AG09309 (cell line): Measurements from ENCODE around the gene MRLN.

ENCODE experiments used
- DNase-seq: peaks from one replicate; pipeline ENCODE4 v3.0.0-alpha.2; 2010; ENCODE audit warnings: low read depth
- H3K4me3 ChIP-seq: 2 replicates; pipeline ENCODE4 v1.5.1; 2011; ENCODE audit warnings: mild to moderate bottlenecking, low read depth, low read length, moderate library complexity; ENCODE audit not compliant: control insufficient read depth
- CTCF ChIP-seq: IDR thresholded peaks from 2 replicates; pipeline ENCODE4 v1.5.1; 2011; ENCODE audit warnings: mild to moderate bottlenecking, low read depth, low read length, inconsistent platforms; ENCODE audit not compliant: insufficient read depth, control insufficient read depth; ENCODE audit errors: missing control alignments

MRLN gene

GRCh38 chr10:59700709-59701108 lies 52.5 kb downstream of the MRLN start:
- no peak for DNase-seq
- no peak for TF ChIP-seq CTCF
- H3K4me3 ChIP-seq: no peak overlapping the region

GRCh38 chr10:59698326-59698725 lies 54.9 kb downstream of the MRLN start:
- no peak for DNase-seq
- TF ChIP-seq CTCF: no peak
- H3K4me3 ChIP-seq: no peak overlapping the region

- TF ChIP-seq CTCF: no peak
- DNase-seq: no peak
- no peak overlapping the region for H3K4me3 ChIP-seq
Observed at GRCh38 chr10:59695637-59696036, 57.6 kb downstream of the MRLN start.

GRCh38 chr10:59694936-59695335 lies 58.3 kb downstream of the MRLN start:
- TF ChIP-seq CTCF: no peak
- H3K4me3 ChIP-seq: no peak overlapping the region
- no peak for DNase-seq

- no peak for DNase-seq
- no peak overlapping the region for H3K4me3 ChIP-seq
- no peak for TF ChIP-seq CTCF
Observed at GRCh38 chr10:59692113-59692512, 61.1 kb downstream of the MRLN start.

- no peak for TF ChIP-seq CTCF
- H3K4me3 ChIP-seq: no peak overlapping the region
- DNase-seq: no peak
Observed at GRCh38 chr10:59688921-59689351, 64.3 kb downstream of the MRLN start.

- DNase-seq: no peak
- no peak overlapping the region for H3K4me3 ChIP-seq
- TF ChIP-seq CTCF: no peak
Observed at GRCh38 chr10:59687657-59688056, 65.6 kb downstream of the MRLN start.
